OCI-LY1 (cell line): ENCODE results near the gene HDHD2.
"Not testable (repeated sequence)": the region's sequence is repeated elsewhere in the genome, so short reads cannot be mapped to it uniquely, and the experiment has no call there.

Experiments
- CTCF ChIP-seq: fragments of 200-600 bp; sonication (generic), shearing (Covaris generic); IDR thresholded peaks from 2 replicates; pipeline ENCODE4 v1.5.1; 2017; ENCODE audit warnings: mild to moderate bottlenecking, antibody characterized with exemption, low read length, moderate library complexity, mixed read lengths
- EZH2 ChIP-seq: fragments of 200-600 bp; sonication (generic), shearing (Covaris generic); IDR thresholded peaks from 2 replicates; pipeline ENCODE4 v1.8.0; 2017; ENCODE audit warnings: borderline replicate concordance, mixed run types, mild to moderate bottlenecking, antibody characterized with exemption, low read length, moderate library complexity, mixed read lengths

- not testable (repeated sequence) for TF ChIP-seq CTCF, EZH2
These were observed 45.7 kb upstream of the HDHD2 start for GRCh38 chr18:47195961-47196360.
